Measurements from ENCODE around the gene ARID3A. TPM values are rescaled to one million over a fixed set of nuclear protein-coding genes. Genes with fewer than 3 reads are reported as not detected.

ARID3A gene
- total and polyA plus RNA-seq, 2 of the 13 experiments (the other 11 are each of a cell fraction or from before 2014, with no cell fraction given), result 71.3 to 77.9 TPM

DNA sequence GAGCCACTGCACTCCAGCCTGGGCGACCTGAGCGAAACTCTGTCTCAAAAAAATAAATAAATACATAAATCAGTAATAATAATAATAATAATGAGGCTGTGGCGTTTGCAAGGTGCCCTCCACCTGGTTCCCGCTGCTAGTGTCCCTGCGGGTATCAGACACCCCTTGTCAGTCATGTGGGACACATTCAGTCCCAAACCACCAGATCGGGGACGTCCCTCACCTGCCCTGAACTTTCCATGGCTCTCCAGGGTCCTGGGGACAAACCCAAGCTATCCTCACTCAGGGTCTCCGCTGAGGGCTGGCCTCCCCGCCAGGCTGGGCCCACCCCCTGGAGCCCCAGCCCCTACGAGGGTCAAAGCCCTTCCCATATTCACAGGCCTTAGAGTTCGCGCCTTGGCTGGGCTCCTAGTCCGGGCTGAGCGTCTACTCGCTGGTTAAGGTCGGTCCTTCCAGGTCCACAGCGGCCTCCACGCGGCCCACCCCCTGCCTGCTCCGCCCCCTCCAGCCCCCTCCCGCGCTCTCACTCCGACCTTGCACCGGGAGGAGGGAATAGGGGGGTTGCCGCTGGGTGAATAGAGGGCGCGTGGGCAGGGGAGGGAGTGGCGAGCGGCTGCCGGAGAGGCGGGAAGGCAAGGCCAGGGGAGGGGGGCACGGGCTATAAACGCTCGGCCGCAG lies 9.1 kb upstream of the ARID3A start (continued):
- TF ChIP-seq, protein P1, sequence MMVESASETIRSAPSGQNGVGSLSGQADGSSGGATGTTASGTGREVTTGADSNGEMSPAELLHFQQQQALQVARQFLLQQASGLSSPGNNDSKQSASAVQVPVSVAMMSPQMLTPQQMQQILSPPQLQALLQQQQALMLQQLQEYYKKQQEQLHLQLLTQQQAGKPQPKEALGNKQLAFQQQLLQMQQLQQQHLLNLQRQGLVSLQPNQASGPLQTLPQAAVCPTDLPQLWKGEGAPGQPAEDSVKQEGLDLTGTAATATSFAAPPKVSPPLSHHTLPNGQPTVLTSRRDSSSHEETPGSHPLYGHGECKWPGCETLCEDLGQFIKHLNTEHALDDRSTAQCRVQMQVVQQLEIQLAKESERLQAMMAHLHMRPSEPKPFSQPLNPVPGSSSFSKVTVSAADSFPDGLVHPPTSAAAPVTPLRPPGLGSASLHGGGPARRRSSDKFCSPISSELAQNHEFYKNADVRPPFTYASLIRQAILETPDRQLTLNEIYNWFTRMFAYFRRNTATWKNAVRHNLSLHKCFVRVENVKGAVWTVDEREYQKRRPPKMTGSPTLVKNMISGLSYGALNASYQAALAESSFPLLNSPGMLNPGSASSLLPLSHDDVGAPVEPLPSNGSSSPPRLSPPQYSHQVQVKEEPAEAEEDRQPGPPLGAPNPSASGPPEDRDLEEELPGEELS (CRISPR knock-in tag; IDR thresholded peaks at IDR 0.05), result 0 out of 2 replicates have a peak, but pooled peaks have one; percentile 5
- no peak for TF ChIP-seq ZFP36L1 (CRISPR knock-in tag; IDR thresholded peaks at IDR 0.05)
- TF ChIP-seq ZNF451 (CRISPR knock-in tag; IDR thresholded peaks at IDR 0.05), result no peak
- TF ChIP-seq PRDM10 (CRISPR knock-in tag; IDR thresholded peaks at IDR 0.05; ENCODE audit: low read depth), result no peak
- no peak for TF ChIP-seq FOXA3 (CRISPR knock-in tag; IDR thresholded peaks at IDR 0.05)
- no peak for TF ChIP-seq ZNF317 (CRISPR knock-in tag; IDR thresholded peaks at IDR 0.05)
- 0 out of 2 replicates have a peak, but pooled peaks have one; percentile 17 for TF ChIP-seq GATA4 (IDR thresholded peaks at IDR 0.05; ENCODE audit: borderline replicate concordance, low read depth)
- TF ChIP-seq, protein P2, sequence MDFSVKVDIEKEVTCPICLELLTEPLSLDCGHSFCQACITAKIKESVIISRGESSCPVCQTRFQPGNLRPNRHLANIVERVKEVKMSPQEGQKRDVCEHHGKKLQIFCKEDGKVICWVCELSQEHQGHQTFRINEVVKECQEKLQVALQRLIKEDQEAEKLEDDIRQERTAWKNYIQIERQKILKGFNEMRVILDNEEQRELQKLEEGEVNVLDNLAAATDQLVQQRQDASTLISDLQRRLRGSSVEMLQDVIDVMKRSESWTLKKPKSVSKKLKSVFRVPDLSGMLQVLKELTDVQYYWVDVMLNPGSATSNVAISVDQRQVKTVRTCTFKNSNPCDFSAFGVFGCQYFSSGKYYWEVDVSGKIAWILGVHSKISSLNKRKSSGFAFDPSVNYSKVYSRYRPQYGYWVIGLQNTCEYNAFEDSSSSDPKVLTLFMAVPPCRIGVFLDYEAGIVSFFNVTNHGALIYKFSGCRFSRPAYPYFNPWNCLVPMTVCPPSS (IDR thresholded peaks at IDR 0.05), result no peak
- TF ChIP-seq ZNF205 (CRISPR knock-in tag; IDR thresholded peaks at IDR 0.05), result no peak
- TF ChIP-seq TP53 (CRISPR knock-in tag; conservative IDR thresholded peaks at IDR 0.05), result no peak
- TF ChIP-seq TCF12 (IDR thresholded peaks at IDR 0.05), result no peak
- 0 out of 2 replicates have a peak, but pooled peaks have one; percentile 18 for TF ChIP-seq TCF12 (CRISPR knock-in tag; IDR thresholded peaks at IDR 0.05)
- TF ChIP-seq TEAD3 (CRISPR knock-in tag; optimal IDR thresholded peaks at IDR 0.05; ENCODE audit: borderline replicate concordance), result peak; percentile 8
- no peak for TF ChIP-seq ZFP36 (IDR thresholded peaks at IDR 0.05; ENCODE audit: borderline replicate concordance, low read depth, low read length, partially characterized antibody)
- no peak for TF ChIP-seq RFXANK (CRISPR knock-in tag; IDR thresholded peaks at IDR 0.05)
- TF ChIP-seq MED1 (CRISPR knock-in tag; IDR thresholded peaks at IDR 0.05), result no peak
- no peak for TF ChIP-seq KDM5B (CRISPR knock-in tag; IDR thresholded peaks at IDR 0.05; ENCODE audit: borderline replicate concordance)
- TF ChIP-seq ZNF749 (CRISPR knock-in tag; IDR thresholded peaks at IDR 0.05; ENCODE audit: borderline replicate concordance), result no peak
- no peak for TF ChIP-seq LCORL (IDR thresholded peaks at IDR 0.05)
- no peak for TF ChIP-seq LCORL (CRISPR knock-in tag; IDR thresholded peaks at IDR 0.05)
- no peak for TF ChIP-seq MTA1 (CRISPR knock-in tag; IDR thresholded peaks at IDR 0.05; ENCODE audit: borderline replicate concordance)
- no peak for TF ChIP-seq ZNF598 (CRISPR knock-in tag; IDR thresholded peaks at IDR 0.05; ENCODE audit: borderline replicate concordance)
- TF ChIP-seq PHF20 (CRISPR knock-in tag; IDR thresholded peaks at IDR 0.05), result no peak
- TF ChIP-seq ZNF530 (CRISPR knock-in tag; IDR thresholded peaks at IDR 0.05; ENCODE audit: low read depth), result no peak
- no peak for TF ChIP-seq ZNF850 (CRISPR knock-in tag; conservative IDR thresholded peaks at IDR 0.05)
- TF ChIP-seq WIZ (CRISPR knock-in tag; IDR thresholded peaks at IDR 0.05), result no peak
- no peak for TF ChIP-seq JUN (CRISPR knock-in tag; IDR thresholded peaks at IDR 0.05)

Data from HepG2 (cell line).